Stomach (tissue), 9 donors: ENCODE data around the gene DNAH17. TPM values are rescaled to one million over a fixed set of nuclear protein-coding genes. Genes with fewer than 3 reads are reported as not detected.

ENCODE experiments used
- DNase-seq, 2 donors: peaks; one replicate each; pipeline versions ENCODE4 v3.0.0 to v3.0.0-alpha.2; 2013 to 2019
- H3K27ac ChIP-seq, 5 donors: fragments of 200-600 bp in 4 of 5; sonication (generic) in 4 of 5; one replicate each; pipeline ENCODE4 v1.5.1; 2013 to 2019; ENCODE audit warnings: mild to moderate bottlenecking in 1 of 5, moderate library complexity in 1 of 5
- H3K27me3 ChIP-seq, 3 donors: fragments of 200-600 bp; sonication (generic); one replicate each; pipeline ENCODE4 v1.5.1; 2017 to 2019; ENCODE audit warnings: mixed run types in 1 of 3
- H3K36me3 ChIP-seq, 4 donors: fragments of 200-600 bp; sonication (generic); 1 replicate in 3 of 4; 2 replicates in 1 of 4; pipeline ENCODE4 v1.5.1; 2016 to 2019
- H3K4me1 ChIP-seq, 4 donors: fragments of 200-600 bp; sonication (generic); one replicate each; pipeline ENCODE4 v1.5.1; 2016 to 2019
- H3K4me3 ChIP-seq, 4 donors: fragments of 200-600 bp; sonication (generic) in 3 of 4; one replicate each; pipeline ENCODE4 v1.5.1; 2016 to 2019; ENCODE audit warnings: mild to moderate bottlenecking in 1 of 4
- H3K9me3 ChIP-seq, 4 donors: fragments of 200-600 bp; sonication (generic); one replicate each; pipeline ENCODE4 v1.5.1; 2016 to 2019
- CTCF ChIP-seq, 7 experiments: fragments of 450-650 bp in 4 of 7; fragments of 200-600 bp in 3 of 7; sonication (generic) in 3 of 7; IDR thresholded peaks; one replicate each; pipeline ENCODE4 v1.5.1; 2016 to 2019; ENCODE audit warnings: antibody characterized with exemption in 7 of 7, control low read depth in 2 of 7, mild to moderate bottlenecking in 1 of 7
- EP300 ChIP-seq: sonication (generic); formaldehyde crosslinking; IDR thresholded peaks from one replicate; pipeline ENCODE4 v1.6.1; 2017; ENCODE audit warnings: antibody characterized with exemption
- POLR2A ChIP-seq, 4 donors: fragments of 450-650 bp; IDR thresholded peaks; one replicate each; pipeline ENCODE4 v1.6.1; 2016; ENCODE audit warnings: antibody characterized with exemption in 4 of 4, control low read depth in 2 of 4, mild to moderate bottlenecking in 1 of 4, moderate library complexity in 1 of 4
- POLR2AphosphoS5 ChIP-seq, 3 donors: sonication (generic); formaldehyde crosslinking; IDR thresholded peaks; one replicate each; pipeline ENCODE4 v1.6.1; 2016; ENCODE audit warnings: antibody characterized with exemption in 3 of 3
- WGBS, 5 donors: extraction: QIAGEN DNeasy Blood & Tissue Kit in 3 of 5; methylation state at CpG; one replicate each; pipeline versions ENCODE4 v1.1.5 to v1.1.7; 2013 to 2018; 5-methylcytosine and 5-hydroxymethylcytosine counted together
- intact Hi-C: fragments of 100-400 bp; cut with DNase I; formaldehyde crosslinking; loops from one replicate; pipeline ENCODE4 v1.15.1; 2023; ENCODE audit warnings: low total_unique reads
- polyA plus RNA-seq, 3 donors: library from polyadenylated mRNA; stranded (reverse); fragments of 200-250 nt; gene quantifications; one replicate each; pipeline ENCODE4 v1.2.3, GENCODE V29; 2013
- total RNA-seq, 5 donors: library from RNA; depleted of rRNA; stranded (reverse); fragments of >200 nt; gene quantifications; one replicate each; pipeline versions ENCODE4 v1.1.0 to v1.2.3, GENCODE V29; 2014 to 2016
- donor health status: healthy with polysubstance abuse.
- donor health status: Bipolar disorder and iron deficiency.
- donor health status: healthy.

The DNAH17 gene
- total and polyA plus RNA-seq, 8 donors = 0.03 to 2.4 (median 0.45) TPM; not detected in 5

- intact Hi-C loops = no loop called here
- H3K4me3 ChIP-seq = peak overlapping the region in 1 of 4 donors; percentile 4
- WGBS, 5 donors = 79 to 85% (median 84%) methylated on average over 27 to 34 of the region's 34 CpGs
- H3K27ac ChIP-seq = peak overlapping the region in 4 of 5 donors; percentile 80 to 89 (median 84)
- DNase-seq = no peak
- no peaks in the 10 kb centered on the region for H3K27me3 ChIP-seq
- H3K36me3 ChIP-seq = peaks cover 3 to 51% (median 36%) of the 10 kb centered on the region in 4 donors
- H3K4me1 ChIP-seq = peaks cover 39 to 85% (median 51%) of the 10 kb centered on the region in 4 donors
- H3K9me3 ChIP-seq = no peaks in the 10 kb centered on the region
- no peak for TF ChIP-seq CTCF (IDR thresholded peaks at IDR 0.05)
These were observed 162.7 kb downstream of the DNAH17 start for GRCh38 chr17:78414178-78415162.

- no peaks in the 10 kb centered on the region for H3K27me3 ChIP-seq
- H3K4me1 ChIP-seq = peaks cover 45 to 97% (median 62%) of the 10 kb centered on the region in 4 donors
- H3K36me3 ChIP-seq = peaks cover 3 to 55% (median 33%) of the 10 kb centered on the region in 4 donors
- WGBS, 5 donors = 71 to 87% (median 83%) methylated on average over 9 to 10 of the region's 10 CpGs
- no peak for DNase-seq
- no peak overlapping the region for H3K4me3 ChIP-seq
- intact Hi-C loops = no loop called here
- peak overlapping the region in 3 of 5 donors; percentile 36 to 89 (median 88) for H3K27ac ChIP-seq
- H3K9me3 ChIP-seq = no peaks in the 10 kb centered on the region
- TF ChIP-seq CTCF (IDR thresholded peaks at IDR 0.05) = peak in 1 of 7 experiments; percentile 10
- TF ChIP-seq POLR2AphosphoS5 (IDR thresholded peaks at IDR 0.05) = no peak
These were observed 164.8 kb downstream of the DNAH17 start for GRCh38 chr17:78412403-78412802.

GRCh38 chr17:78411241-78411857, 165.8 kb downstream of the DNAH17 start:
- peaks cover 9 to 65% (median 43%) of the 10 kb centered on the region in 4 donors for H3K36me3 ChIP-seq
- no peaks in the 10 kb centered on the region for H3K9me3 ChIP-seq
- DNase-seq = no peak
- H3K27me3 ChIP-seq = no peaks in the 10 kb centered on the region
- no peak overlapping the region for H3K4me3 ChIP-seq
- TF ChIP-seq POLR2AphosphoS5 (IDR thresholded peaks at IDR 0.05) (no peak), POLR2A (IDR thresholded peaks at IDR 0.05) (no peak), CTCF (IDR thresholded peaks at IDR 0.05) (no peak), EP300 (no peak)
- peak overlapping the region in 4 of 5 donors; percentile 21 to 89 (median 64) for H3K27ac ChIP-seq
- intact Hi-C loops = no loop called here
- H3K4me1 ChIP-seq = peaks cover 36 to 95% (median 51%) of the 10 kb centered on the region in 4 donors
- 74 to 87% (median 77%) methylated on average over 17 of the region's 17 CpGs for WGBS, 5 donors

- Histone ChIP-seq H3K4me3 (no peak overlapping the region), H3K27ac (peak overlapping the region in 3 of 5 donors; percentile 51 to 76 (median 65)), H3K36me3 (peaks cover 11 to 71% (median 51%) of the 10 kb centered on the region in 4 donors), H3K4me1 (peaks cover 22 to 75% (median 40%) of the 10 kb centered on the region in 4 donors), H3K27me3 (no peaks in the 10 kb centered on the region), H3K9me3 (no peaks in the 10 kb centered on the region)
- intact Hi-C loops = no loop called here
- peak; percentile 83 to 90 for DNase-seq
- 31 to 56% (median 44%) methylated on average over 12 of the region's 12 CpGs for WGBS, 5 donors
- no peak for TF ChIP-seq POLR2A (IDR thresholded peaks at IDR 0.05)
- peak in 2 of 3 donors; percentile 33 to 77 for TF ChIP-seq POLR2AphosphoS5 (IDR thresholded peaks at IDR 0.05)
These were observed 167.8 kb downstream of the DNAH17 start for GRCh38 chr17:78409191-78409928.
